Fibroblast of pulmonary artery (primary cell): Measurements from ENCODE around the gene LDB1.
A peak's percentile ranks its signal among the peaks of the same experiment; 100 is the strongest.

Experiments used
- DNase-seq: peaks from one replicate; pipeline ENCODE4 v3.0.0-alpha.2; 2010; ENCODE audit warnings: low read depth
- H3K4me3 ChIP-seq: replicated peaks from 2 replicates; pipeline ENCODE4 v1.5.1; 2011; ENCODE audit warnings: low read depth, mild to moderate bottlenecking, control low read depth, low read length, moderate library complexity
- TF ChIP-seq, protein P1 (sequence below): IDR thresholded peaks from 2 replicates; pipeline ENCODE4 v1.5.1; 2011; ENCODE audit warnings: mild to moderate bottlenecking, control low read depth, low read length, inconsistent platforms; ENCODE audit errors: missing control alignments

LDB1 gene, protein sequence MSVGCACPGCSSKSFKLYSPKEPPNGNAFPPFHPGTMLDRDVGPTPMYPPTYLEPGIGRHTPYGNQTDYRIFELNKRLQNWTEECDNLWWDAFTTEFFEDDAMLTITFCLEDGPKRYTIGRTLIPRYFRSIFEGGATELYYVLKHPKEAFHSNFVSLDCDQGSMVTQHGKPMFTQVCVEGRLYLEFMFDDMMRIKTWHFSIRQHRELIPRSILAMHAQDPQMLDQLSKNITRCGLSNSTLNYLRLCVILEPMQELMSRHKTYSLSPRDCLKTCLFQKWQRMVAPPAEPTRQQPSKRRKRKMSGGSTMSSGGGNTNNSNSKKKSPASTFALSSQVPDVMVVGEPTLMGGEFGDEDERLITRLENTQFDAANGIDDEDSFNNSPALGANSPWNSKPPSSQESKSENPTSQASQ

DNA sequence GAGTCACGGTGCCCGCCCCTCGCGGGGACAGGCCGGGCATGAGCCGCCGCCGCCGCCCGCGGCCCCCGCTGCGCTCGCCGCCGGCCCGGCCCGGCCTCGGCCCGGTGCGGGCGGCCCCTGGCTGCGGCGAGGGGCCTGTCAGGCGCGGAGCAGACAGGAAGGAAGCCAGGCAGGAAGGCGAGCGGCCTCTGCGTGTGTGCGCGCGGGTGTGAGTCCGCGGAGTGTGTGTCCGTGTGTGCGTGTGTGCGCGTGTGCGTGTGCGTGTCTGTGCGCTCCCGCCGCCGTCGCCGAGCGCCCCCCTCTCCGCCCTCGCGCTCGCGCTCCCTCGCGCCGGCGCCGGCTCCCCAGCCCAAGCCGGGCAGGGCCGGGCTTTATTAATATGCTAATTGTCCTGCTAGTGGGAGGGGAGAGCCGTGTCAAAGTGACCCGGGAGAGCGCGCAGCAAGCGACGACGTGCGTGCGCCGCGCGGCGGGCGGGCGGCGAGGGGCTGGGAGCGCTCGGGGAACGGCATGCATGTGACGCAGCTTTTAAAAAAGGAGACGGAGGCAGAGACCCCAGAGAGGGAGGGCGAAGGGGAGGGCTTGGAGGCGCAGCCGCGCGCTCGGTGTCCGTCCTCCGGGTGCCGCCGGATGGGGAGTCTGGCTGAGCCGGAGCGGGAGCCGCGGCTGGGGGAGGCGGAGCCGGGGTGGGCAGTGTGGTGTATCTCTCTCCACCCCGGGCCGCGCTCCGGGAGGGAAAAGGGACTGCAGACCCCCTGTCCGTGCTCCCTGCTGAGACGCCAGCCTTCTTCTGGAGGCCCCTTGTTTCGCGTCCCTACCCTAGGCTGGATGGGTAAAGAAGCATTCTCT is at the start of gene LDB1:
TSS of gene LDB1 (minus strand) at position 227 of the 849 bp plus-strand sequence. CDS start 258 bp downstream, outside the sequence.
- DNase-seq, result peak; percentile 78
- H3K4me3 ChIP-seq, result peak within 1 kb of the TSS; percentile 94
- TF ChIP-seq, protein P1, sequence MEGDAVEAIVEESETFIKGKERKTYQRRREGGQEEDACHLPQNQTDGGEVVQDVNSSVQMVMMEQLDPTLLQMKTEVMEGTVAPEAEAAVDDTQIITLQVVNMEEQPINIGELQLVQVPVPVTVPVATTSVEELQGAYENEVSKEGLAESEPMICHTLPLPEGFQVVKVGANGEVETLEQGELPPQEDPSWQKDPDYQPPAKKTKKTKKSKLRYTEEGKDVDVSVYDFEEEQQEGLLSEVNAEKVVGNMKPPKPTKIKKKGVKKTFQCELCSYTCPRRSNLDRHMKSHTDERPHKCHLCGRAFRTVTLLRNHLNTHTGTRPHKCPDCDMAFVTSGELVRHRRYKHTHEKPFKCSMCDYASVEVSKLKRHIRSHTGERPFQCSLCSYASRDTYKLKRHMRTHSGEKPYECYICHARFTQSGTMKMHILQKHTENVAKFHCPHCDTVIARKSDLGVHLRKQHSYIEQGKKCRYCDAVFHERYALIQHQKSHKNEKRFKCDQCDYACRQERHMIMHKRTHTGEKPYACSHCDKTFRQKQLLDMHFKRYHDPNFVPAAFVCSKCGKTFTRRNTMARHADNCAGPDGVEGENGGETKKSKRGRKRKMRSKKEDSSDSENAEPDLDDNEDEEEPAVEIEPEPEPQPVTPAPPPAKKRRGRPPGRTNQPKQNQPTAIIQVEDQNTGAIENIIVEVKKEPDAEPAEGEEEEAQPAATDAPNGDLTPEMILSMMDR, result no peak

DNA sequence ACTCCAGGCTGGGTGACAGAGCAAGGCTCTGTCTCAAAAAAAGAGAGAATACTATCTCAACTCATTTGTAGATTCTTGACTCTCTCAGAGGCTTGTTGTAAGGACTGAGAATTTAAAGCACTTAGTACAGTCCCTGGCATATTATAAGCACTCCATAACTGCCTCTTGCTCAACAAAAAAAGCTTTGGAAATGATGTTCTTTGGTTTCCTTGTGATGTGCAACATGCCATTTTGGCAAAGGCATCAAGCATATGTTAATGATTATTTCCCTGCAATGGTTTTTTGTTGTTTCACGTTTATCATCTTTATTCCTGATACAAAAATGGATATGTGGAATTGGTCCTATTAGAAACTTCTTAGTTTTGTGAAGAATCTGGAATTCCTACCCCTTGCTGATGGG is 47.7 kb upstream of the LDB1 start:
- TF ChIP-seq, protein P1, result no peak
- DNase-seq, result no peak
- no peak overlapping the region for H3K4me3 ChIP-seq

DNA sequence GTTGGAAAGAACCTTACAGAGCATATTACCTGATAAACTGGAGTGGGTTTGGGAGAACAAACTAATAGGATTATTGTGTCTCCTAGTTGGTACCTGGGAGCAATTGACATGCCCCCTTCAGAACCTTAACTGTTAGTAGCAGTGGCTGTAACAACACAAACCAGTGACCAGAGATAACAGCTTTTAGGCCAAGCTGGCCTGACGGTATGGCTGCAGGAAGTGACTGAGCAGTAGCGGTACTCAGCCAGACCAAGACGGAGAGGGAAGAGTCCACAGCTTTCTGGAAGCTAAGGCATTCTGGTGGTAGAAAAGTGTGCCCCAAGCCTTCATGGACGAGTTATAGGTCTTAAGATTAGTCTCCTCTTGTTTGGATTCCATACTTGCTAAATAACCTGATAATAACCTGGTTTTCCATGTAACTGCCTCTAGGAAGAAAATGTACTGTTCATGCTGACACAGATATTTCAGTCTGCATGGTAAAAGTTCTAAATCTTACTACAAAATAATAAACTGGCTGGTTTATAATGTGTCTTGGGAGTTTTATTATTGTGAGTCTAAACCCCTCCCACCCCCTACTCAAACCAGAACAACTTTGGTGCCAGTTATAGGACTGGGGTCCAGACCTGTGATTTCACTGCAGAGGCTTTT is 43.3 kb upstream of the LDB1 start:
- no peak overlapping the region for H3K4me3 ChIP-seq
- DNase-seq, result no peak
- TF ChIP-seq, protein P1, result no peak

- DNase-seq, result no peak
- no peak overlapping the region for H3K4me3 ChIP-seq
- TF ChIP-seq, protein P1, result no peak
Measured at GRCh38 chr10:102159831-102160230, 39.7 kb upstream of the LDB1 start.

- TF ChIP-seq, protein P1, result no peak
- H3K4me3 ChIP-seq, result no peak overlapping the region
- no peak for DNase-seq
Measured at GRCh38 chr10:102159051-102159597, 39.0 kb upstream of the LDB1 start.

DNA sequence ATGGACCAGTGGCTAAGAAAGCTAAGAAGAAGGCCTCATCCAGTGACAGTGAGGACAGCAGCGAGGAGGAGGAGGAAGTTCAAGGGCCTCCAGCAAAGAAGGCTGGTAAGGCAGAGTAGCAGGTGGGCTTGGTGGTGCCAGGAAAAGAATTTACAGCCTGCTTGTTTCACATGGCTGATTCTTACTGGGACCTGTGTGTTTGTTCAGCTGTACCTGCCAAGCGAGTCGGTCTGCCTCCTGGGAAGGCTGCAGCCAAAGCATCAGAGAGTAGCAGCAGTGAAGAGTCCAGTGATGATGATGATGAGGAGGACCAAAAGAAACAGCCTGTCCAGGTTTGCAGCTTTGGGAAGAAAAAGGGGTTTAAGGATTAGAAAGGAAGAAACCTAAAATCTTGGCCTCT is 37.1 kb upstream of the LDB1 start:
- no peak for DNase-seq
- H3K4me3 ChIP-seq, result no peak overlapping the region
- TF ChIP-seq, protein P1, result no peak
